ENCODE measurements around the gene TMEM59L.

The TMEM59L gene

DNA sequence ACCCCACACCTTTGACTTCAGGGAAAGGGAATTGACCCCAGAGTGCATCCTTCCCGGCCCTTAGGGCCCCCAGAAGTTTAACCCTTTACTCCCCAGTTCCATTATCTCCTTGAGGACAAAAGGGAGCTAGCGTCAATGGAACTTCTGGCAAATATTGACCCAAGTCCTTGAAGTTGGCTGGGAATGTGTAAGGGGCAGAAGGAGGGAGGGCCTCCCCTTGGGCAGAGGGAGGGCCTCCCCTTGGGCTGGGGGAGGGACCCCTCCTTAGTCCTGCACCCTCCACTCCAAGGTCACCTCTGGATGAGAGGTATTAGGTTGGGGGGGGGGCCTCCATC, 3.0 kb upstream of the TMEM59L start:
- DNase-seq = no peak

DNA sequence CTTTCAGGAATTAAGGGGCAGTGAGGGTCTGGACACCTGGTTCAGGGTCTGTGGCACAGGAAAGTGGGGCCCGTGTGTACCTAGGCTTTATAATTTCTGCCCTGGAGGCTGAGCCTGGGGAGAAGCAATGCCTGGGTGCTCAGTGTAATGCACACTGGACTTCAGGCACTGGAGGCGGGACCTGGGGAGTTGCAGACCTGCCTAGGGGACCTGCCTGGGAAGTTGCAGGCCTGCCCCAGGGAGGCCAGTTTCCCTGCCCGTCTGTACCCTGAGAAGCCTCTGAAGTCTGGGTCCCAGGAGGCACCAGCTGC, 2.5 kb upstream of the TMEM59L start:
- no peak for DNase-seq

DNA sequence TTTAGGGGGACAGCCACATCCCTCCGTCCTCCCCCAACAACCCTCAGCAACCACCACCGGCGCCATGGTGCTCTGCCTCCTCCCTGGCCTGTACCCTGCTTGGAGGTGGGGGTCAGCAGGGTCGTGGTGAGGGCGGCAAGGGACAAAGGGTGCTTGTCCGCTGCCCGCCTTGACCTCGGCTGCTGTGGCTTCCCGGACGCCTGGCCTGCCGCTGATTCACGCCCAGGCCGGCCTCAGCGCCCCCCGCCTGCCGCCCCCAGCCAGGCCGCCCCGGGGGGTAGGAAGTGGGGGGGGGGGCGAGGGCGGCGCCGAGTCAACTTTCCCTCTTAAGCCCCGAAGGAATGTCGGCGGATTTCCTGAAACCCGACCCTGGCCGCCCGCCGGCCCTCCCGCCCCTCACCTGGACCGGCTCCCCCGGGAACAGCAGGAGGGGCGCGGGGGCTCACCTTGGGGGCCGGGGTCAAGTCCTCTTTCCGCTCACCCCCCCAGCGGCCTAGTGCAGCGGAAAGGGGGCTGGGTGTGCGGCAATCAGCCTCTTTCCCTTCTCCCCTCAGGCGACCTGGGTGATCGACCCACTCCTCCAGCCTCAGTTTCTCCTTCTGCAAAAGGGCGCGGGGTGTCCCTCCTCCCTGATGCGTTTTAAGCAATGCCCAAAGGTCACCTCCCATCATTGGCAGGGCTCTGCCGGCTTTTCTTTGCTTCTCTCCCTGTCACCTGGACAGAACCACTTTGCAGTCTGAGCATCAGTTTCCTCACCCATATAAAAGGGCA, 1.9 kb upstream of the TMEM59L start:
- no peak for DNase-seq

DNA sequence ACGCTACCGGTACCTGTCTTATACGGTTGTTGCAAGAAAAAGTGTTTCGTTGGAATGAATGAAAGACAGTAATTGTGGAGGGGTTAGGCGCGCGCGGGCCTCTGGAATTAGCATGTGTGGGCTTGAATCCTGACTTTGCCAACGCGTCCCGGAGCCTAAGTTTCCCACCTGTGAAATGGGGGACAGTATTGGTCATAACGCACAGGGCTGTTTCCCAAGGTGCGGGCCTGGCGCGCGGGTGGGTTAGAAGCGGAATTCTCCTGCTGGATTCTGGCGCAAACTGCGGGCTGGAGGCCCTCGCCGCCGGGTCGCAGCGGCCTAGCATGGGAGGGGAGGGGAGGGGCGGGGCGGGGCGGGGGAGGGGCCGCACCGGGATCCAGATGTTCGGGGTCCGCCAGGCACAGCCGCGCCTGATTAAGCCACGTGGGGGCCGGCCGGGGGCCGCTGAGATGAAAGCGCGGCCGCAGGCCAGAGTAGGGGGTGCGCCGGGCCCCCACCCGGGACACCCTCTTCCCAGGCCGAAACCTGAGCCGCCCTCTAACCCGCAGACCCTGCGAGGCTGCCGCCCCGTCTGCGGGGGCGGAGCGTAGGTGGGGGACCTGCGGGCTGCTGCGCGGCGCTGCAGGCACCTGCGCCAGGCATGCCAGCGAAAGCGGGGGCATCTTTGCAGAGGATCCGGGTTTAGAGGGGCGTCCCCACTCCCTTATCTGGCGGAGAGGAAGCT, 1.2 kb upstream of the TMEM59L start:
- DNase-seq = no peak

DNA sequence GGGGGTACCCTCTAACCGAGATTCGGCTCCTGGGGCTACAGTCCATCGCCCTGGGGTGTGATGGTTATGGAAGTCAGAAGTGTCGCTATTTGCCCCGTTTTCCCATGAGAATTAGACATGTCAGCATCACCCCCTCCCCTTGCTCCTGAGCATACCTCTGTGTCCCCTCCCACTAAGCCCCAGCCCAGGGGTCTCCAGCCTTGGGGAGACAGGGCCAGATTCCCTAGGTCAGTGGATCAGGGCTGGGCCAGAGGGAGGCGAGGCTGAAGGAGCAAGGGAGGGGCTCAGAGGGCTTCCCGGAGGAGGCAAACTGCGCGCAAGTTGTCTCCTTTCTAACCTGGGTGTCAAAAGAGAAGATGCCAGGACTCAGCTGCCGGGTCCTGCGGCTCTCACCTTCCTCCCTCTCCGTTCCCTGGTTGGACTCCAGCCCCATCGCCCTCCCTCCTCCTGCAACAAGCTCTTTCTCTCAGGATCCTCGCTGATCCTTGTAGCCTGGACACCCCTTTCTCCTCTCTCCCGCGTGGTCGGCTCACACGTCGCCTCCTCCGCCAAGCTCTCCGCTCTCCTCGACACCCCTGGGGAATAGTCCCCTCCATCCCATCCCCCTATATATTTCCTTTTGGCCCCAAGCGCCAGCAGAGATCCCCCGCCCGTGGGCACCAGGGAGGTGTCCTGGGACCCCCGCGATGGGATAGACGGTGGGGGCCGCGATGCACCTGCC, 459 bp upstream of the TMEM59L start:
- DNase-seq = no peak

DNA sequence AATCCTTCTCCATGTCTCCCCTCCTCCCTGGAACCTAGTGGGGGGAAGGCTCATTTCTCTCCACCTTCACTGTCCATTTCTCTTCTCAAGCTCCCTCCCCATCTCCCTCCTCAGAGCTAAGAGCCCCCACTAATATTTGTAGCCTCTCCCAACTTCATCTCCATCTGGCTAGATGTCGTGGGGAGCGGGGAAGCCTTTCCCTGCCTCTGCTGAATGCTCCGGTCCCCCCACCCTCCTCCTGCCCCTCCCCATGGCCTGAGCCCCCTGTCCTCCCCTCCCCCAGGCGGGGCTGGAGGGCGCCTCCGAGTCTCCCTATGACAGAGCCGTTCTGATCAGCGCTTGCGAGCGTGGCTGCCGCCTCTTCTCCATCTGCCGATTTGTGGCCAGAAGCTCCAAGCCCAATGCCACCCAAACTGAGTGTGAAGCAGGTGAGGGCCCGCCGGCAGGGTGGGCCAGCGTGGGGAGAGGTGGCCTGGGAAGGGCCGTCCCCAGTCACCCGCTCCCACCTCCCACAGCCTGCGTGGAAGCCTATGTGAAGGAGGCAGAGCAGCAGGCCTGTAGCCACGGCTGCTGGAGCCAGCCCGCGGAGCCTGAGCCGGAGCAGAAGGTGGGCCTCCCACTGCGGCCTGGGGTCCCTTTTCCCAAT, 1.0 kb downstream of the TMEM59L start:
- DNase-seq = no peak

DNA sequence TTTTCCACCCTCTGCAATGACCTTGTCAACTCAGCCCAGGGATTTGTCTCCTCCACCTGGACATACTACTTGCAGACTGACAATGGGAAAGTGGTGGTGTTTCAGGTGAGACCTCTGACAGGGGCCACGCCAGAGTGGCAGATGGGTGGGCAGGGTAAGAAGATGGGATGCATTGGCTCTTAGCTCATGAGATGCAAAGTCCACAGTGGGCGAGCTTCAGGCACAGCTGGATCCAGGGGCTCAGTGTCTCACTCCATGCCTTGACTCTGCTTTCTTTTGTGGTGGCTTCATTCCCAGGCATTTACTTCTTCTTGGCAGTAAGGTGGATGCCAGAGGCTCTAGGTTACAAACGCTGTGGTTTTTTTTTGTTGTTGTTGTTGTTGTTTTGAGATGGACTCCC, 3.4 kb downstream of the TMEM59L start:
- DNase-seq = no peak

DNA sequence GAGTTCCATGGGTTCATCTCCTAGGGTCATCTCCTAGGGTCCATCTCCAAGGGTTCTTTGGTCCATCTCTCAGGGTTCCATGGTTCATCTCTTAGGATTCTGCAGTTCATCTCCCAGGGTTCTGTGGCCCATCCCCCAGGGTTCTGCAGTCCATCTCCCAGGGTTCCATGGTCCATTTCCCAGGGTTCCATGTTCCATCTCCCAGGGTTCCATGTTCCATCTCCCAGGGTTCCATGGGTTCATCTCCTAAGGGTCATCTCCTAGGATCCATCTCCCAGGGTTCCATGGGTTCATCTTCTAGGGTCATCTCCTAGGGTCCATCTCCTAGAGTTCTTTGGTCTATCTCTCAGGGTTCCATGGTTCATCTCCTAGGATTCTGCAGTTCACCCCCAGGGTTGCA, 4.9 kb downstream of the TMEM59L start:
- DNase-seq = no peak

DNA sequence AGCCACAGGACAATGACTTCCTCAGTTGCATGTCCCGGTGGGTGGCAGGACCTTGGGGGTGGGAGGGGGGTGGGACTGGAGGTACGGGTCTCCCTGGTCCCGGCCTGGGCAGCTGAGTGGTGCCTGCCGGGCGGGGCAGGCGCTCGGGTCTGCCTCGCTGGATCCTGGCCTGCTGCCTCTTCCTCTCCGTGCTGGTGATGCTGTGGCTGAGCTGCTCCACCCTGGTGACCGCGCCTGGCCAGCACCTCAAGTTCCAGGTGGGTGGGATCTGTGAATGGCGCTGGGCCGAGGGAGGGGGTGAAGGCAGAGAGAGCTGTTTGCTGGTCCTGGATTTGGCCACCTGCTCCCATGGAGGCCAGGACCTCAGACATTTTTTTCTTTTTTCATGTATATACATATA, 5.6 kb downstream of the TMEM59L start:
- DNase-seq = no peak

DNA sequence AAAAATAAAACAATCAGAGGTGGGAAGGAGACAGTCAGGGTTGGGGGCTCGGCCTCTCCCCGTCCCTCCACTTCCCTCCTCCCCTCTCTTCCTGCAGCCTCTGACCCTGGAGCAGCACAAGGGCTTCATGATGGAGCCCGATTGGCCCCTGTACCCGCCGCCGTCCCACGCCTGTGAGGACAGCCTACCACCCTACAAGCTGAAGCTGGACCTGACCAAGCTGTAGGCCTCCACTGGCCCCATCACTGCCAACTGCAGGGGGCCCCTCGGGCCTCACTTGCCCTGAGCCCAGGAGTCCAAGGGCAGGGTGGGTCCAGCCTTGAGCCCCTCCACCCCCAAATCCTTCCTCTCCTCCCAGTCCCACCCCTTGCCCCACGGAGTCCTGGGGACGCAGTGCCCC, 7.6 kb downstream of the TMEM59L start:
- DNase-seq = no peak

DNA sequence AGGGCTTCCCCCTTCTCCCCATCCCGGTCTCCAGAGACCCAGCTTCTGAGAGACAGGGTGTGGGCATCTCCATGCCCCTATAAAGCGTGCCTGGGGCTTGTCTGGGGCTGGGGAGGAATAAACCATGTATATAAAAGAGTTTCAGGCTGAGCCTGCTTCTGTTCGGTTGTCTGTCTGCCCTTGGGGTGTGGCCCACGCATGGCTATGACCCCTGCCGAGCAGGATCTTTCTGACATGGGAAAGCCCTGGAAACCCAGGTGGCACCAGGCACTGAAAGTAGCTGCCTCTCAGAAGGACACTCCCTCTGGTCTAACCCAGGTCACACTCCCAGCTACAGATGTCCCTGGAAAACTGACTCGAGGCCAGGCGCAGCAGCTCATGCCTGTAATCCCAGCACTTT, 8.2 kb downstream of the TMEM59L start:
- DNase-seq = no peak

DNA sequence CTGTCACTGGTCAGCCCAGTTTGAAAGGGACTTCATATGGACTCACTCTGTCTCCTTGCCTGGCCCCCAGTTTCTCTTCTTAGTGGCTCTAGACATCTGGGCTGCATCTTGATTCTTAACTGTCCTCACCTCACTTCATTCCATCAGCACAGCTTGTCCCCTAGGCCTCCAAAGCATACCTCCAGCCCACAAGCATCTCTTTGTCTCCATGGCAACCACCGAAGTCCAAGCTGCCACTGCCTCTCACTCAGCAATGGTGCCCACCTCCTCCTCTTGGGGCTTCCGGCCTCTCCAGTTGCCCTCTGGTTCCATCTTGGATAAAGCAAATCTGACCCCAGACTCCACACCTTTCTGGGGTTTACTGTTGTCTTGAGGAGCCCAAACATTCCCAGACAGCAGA, 14.2 kb downstream of the TMEM59L start:
- no peak for DNase-seq

DNA sequence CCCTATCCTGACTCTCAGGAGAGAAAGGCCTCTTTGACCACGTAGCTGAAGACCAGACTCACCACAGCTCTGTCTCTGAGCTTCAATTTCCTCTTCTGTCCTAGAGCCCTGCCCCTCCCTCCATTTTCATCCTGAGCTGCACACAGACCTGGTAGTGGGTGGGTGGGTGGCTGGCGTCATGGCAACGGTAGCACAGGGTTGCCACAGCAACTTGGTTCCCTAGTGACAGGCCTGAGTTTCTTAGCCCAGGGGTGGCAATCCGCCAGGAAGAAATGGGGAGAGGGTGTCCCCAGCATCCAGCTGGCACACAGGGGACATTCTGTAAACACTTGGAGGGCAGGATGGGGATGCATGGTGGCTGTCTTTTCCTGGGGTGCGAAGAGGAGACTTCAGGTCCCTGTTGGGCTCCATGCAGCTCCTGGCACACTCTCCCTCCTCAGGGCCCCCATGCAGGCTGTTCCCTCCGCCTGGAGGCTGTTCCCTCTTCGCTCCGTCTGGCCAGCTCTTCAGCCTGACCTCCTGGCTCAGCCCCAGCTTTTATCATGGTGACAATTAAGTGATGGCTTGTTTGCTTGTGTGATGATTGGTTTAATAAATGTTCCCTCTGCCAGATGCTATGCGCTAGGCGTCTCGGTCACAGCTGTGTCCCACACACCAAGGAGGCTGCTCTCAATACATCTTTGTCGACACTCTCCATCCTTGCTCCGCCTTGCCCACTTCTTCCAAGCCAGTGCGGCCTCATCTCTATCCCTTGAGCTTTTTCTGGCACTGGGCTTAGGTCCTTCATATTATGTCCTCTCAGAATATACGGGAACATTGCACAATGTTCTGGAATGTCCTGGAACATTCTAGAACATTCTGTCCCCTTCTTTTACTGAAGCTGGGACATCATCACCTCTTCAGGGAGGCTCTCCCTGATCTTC, 16.8 kb downstream of the TMEM59L start:
- no peak for DNase-seq

DNA sequence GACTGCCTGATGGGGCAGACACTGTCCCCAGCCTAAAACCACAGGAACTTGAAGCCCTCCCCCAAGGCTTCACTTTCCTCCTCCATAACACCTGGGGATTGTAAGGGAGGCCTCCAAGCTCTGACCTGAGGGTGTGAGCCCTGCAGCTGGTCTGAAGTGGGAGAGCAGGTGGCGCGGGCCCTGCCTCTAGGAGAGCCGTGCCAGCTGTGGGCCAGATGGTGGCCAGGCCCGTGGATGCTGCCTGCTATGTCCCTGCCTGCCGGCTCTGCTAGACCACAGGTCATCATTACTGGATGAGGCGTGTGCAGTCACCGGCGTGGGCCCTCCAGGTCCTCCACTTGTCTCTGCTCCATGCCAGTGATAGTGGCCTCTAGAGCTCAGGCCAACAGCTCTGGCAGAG, 20.7 kb downstream of the TMEM59L start:
- no peak for DNase-seq

DNA sequence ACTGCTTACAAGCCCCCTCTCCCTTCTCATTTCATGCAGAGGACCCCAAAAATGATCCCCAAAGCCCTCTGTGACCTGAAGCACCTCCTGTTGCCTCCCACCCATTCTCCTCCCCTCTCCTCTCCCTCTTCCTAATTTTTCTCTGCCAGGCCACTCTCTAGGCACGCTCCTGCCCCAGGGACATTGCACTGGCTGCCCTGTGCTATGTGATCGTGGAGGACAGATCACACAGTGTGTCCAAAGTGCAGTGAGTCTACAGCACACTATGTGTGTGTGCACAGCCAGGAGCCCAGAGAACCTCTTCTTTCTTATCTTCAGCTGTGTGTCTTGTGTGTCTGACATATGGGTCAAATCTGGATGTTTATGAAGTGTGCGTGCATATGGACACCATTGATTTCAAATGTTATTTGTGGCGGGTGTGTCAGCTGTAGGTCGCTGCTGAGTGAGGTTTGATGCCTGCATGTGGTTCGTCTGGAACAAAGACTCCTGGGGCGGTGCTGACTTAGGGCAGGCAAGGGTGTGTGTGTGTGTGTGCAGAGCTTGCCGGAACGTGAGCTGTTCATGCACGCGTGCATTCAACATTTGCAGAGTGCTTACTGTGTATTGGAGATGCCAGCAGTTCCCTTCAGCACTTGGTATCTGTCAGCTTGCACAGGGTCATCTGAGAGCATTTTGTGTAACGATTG, 22.1 kb downstream of the TMEM59L start:
- DNase-seq = no peak

DNA sequence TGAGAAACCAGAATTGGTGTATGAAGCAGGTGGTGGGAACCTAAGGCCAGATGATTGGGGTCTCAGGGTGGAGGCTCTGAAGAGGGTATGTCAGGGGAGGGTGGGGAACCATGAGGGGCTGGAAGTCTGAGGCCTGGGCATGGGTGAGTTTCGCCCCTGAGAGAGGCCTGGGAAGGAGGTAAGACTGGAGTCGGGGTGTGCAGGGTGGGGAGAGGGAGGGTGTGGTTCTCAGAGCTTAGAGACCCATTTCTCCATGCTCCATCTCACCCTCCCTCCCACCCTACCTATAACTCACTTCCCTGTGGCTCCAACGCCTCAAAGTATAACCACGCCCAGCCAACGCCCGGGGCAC, 23.1 kb downstream of the TMEM59L start:
- DNase-seq = no peak

DNA sequence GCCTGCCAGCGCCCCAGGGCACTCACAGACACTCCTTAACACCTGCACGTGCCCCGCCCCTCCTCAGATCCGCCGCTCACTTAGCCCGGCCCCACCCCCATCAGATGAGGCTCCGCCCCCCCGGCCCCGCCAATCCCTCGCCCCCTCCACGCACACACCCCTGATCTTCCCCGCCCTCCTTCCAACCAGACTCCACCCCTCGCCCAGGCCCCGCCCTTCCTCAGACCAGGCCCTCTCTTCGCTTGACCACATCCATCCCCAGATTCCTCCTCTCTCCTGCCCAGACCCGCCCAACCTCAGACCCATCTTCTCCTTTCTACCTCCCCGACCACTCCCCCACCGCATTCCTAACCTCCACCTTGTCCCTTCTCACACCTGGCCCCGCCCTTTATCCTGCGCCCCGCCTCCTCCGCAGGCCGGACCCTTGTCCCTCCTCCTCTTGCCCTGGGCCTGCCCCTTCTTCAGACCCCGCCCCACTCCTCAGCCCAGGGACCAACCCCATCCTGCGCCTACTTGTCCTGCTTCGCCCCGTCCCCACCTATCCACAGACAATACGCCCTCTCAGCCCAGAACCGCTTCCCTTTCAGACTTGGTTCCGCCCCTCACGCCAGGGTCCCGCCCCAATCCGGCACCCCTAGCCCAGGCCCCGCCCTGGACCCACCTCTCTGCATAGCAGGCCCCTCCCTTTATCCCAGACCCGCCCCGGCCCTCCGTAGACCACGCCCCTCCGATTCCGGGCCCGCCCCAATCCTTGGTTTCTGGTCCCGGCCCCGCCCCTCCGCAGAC, 23.7 kb downstream of the TMEM59L start:
- peak; percentile 79 for DNase-seq

DNA sequence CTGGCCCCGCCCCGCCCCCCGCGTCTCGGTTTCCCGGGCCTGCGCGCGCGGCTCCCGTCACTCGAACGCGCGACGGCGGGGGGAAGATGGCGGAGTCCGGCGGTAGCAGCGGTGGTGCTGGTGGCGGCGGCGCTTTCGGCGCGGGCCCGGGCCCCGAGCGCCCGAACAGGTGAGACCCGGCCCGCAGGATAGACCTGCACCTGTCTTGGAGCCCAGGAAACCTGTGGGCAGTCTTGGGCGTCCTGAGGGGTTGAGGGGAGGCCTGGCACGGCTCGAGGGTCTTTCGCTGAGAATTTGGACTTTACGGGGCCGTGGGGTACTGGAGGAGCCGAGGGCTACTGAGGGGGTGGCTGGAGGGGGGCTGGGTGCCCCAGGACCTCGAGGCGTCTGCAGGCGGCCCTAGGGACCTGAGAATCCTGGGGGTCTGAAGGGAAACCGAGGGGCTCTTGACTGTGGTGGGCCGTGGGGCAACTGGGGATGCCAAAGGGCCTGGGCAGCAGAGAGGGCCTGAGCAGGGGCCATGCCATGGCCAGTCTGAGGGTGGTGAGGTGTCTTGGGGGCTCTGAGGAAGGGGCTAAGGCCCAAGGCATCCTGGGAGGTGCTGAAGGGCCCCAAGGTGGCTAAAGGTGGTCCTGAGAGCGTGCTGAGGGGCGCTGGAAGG, 24.4 kb downstream of the TMEM59L start, which contains the start of gene KLHL26:
Gene KLHL26 (plus strand): TSS at position 60 of the 661 bp plus-strand sequence. CDS start 27 bp downstream, at position 87.
- no peak for DNase-seq

DNA sequence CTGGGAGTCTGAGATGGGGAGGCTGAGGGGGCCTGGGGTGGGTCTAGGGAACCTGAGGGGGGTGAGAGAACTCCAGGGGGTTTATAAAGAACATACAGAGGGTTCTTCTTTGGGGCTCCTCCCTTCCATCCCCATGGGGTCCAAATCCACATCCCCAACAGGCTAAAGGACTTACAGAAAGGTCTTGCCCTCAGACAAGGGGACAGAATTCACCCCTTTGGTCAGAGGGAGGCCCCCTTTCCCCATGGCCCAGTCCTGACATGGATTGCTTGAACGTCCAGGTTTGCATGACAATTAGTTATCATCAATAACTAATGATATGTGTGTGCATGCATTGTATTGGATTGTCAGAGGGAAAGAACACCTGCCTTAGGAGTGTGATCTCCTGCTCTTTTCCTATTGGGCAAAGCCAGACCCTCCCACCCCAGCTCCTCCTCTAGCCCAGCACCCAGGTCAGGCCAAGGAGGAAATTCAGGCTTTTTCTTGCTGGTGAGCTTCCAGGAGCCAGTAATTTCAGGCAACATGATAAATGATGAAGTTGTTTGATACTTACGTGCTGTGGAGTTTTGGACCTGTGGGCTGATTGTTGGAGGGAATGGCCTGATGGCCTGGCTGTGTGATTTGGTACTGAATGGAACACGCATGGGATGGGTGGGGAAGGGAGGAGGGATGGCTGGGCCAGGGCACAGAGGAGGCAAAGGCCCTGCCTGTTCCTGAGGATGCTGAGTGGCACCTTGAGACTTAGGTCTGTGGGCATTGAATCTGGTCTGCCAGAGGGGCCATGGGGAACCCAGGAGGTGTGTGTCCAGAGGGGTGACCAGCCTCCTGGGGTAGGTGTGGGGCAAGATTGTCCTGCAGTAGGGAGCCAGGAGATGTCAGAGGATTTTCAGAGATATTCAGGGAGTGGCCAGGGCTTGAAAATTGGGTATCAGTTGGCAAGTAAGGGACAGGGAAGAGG, 25.3 kb downstream of the TMEM59L start:
- no peak for DNase-seq
